K562 (cell line): ENCODE data around the gene DPPA2. TPM values are rescaled to one million over a fixed set of nuclear protein-coding genes. Genes with fewer than 3 reads are reported as not detected.

Experiments
- ATAC-seq: fragments of 200-7000 bp; cut with Tn5 transposase; 3 replicates; pipeline ENCODE4 v1.9.1; 2020; ENCODE audit warnings: moderate library complexity
- BruUV-seq: library from RNA; stranded (reverse); fragments of 400-500 nt; replicated peaks from 2 replicates; lab custom pipeline; 2021; lab: Mats Ljungman, UMichigan
- CTCF ChIA-PET: fragments of 300-600 bp; formaldehyde crosslinking; extraction: SDS; loops from one replicate; lab custom pipeline; 2021; ENCODE audit warnings: low intra/inter-chr PET ratio; lab: Yijun Ruan, JAX
- POLR2A ChIA-PET: fragments of 300-600, 350-650 bp; sonication (Branson Sonifier 250); formaldehyde crosslinking; extraction: SDS; loops from one replicate; lab custom pipeline; 2021; ENCODE audit warnings: antibody characterized with exemption, inconsistent platforms; lab: Yijun Ruan, JAX
- DNase-seq, 4 experiments: peaks; one replicate each; pipeline versions ENCODE4 v3.0.0 to v3.0.0-alpha.2; 2011 to 2018; ENCODE audit warnings: low spot score in 3 of 4, mixed read lengths in 3 of 4; ENCODE audit errors: extremely low read depth in 1 of 4
- FAIRE-seq: peaks from 2 replicates; lab custom pipeline; 2011; peaks lifted over from hg19 to GRCh38; lab: Jason Lieb, UNC
- H2AFZ ChIP-seq: 2 replicates; pipeline ENCODE4 v1.6.0; 2011; ENCODE audit warnings: low read depth, low read length, control low read depth, inconsistent platforms
- H3K27ac ChIP-seq: fragments of 200-600 bp; 3 replicates; pipeline ENCODE4 v1.8.0; 2011; ENCODE audit warnings: low read depth, mild to moderate bottlenecking, control low read depth, inconsistent platforms, low read length, moderate library complexity, mixed read lengths; ENCODE audit errors: extremely low read depth
- H3K27me3 ChIP-seq, 2 experiments: fragments of 300-600 bp in 1 of 2; 2 replicates in 1 of 2; 3 replicates in 1 of 2; pipeline versions ENCODE4 v1.6.0 to v1.8.0; 2011; ENCODE audit warnings: inconsistent platforms in 2 of 2, low read length in 2 of 2, mild to moderate bottlenecking in 1 of 2, mixed read lengths in 1 of 2, moderate library complexity in 1 of 2; ENCODE audit not compliant: control insufficient read depth in 2 of 2, insufficient read depth in 2 of 2
- H3K36me3 ChIP-seq: fragments of 300-600 bp; 3 replicates; pipeline ENCODE4 v1.8.0; 2011; ENCODE audit warnings: mild to moderate bottlenecking, low read length, inconsistent platforms; ENCODE audit not compliant: control insufficient read depth, insufficient read depth
- H3K4me1 ChIP-seq, 2 experiments: fragments of 200-600 bp in 1 of 2; replicated peaks in 1 of 2; 2 replicates in 1 of 2; 3 replicates in 1 of 2; pipeline versions ENCODE4 v1.5.1 to v1.8.0; 2011; ENCODE audit warnings: inconsistent platforms in 2 of 2, low read length in 2 of 2, mild to moderate bottlenecking in 1 of 2, mixed read lengths in 1 of 2, moderate library complexity in 1 of 2; ENCODE audit not compliant: control insufficient read depth in 2 of 2, insufficient read depth in 2 of 2
- H3K4me2 ChIP-seq: 2 replicates; pipeline ENCODE4 v1.6.1; 2011; ENCODE audit warnings: low read length, control low read depth, inconsistent platforms, mixed read lengths; ENCODE audit not compliant: insufficient read depth
- H3K4me3 ChIP-seq: fragments of 200-600 bp; sonication (generic), shearing (Covaris generic); 2 replicates; pipeline ENCODE4 v1.5.1; 2016; ENCODE audit warnings: control low read depth, inconsistent platforms
- H3K79me2 ChIP-seq: fragments of 200-600 bp; 3 replicates; pipeline ENCODE4 v1.8.0; 2011; ENCODE audit warnings: low read length, inconsistent platforms; ENCODE audit not compliant: control insufficient read depth, insufficient read depth
- H3K9ac ChIP-seq, 2 experiments: 2 replicates each; pipeline versions ENCODE4 v1.6.0 to v1.6.1; 2011; ENCODE audit warnings: low read depth in 2 of 2, low read length in 2 of 2, control low read depth in 1 of 2, inconsistent platforms in 1 of 2, mild to moderate bottlenecking in 1 of 2, mixed read lengths in 1 of 2; ENCODE audit not compliant: insufficient read depth in 1 of 2
- H3K9me1 ChIP-seq: one replicate; pipeline ENCODE4 v1.6.0; 2011; ENCODE audit warnings: inconsistent platforms, mild to moderate bottlenecking, low read length, moderate library complexity; ENCODE audit not compliant: control insufficient read depth, insufficient read depth
- H3K9me3 ChIP-seq: replicated peaks from 2 replicates; pipeline ENCODE4 v1.5.1; 2011; ENCODE audit warnings: low read depth, low read length, inconsistent platforms; ENCODE audit not compliant: control insufficient read depth, insufficient read depth
- H4K20me1 ChIP-seq: replicated peaks from 2 replicates; pipeline ENCODE4 v1.6.1; 2011; ENCODE audit warnings: low read length, inconsistent platforms, mixed read lengths; ENCODE audit not compliant: control insufficient read depth, insufficient read depth
- FOXK1 ChIP-seq: sonication (generic); formaldehyde crosslinking; IDR thresholded peaks from 2 replicates; pipeline ENCODE4 v1.8.0; 2022; ENCODE audit warnings: missing genetic modification reagents, mild to moderate bottlenecking, borderline replicate concordance
- IFI16 ChIP-seq: fragments of 250-450 bp; sonication (Bioruptor Pico); IDR thresholded peaks from 2 replicates; pipeline ENCODE4 v2.1.2; 2022; ENCODE audit warnings: mild to moderate bottlenecking, inconsistent platforms
- JUN ChIP-seq, 2 experiments: sonication (generic) in 1 of 2; formaldehyde crosslinking in 1 of 2; IDR thresholded peaks; 2 replicates each; pipeline versions ENCODE4 v1.6.1 to v1.8.0; 2012 to 2022; ENCODE audit warnings: borderline replicate concordance in 2 of 2, mild to moderate bottlenecking in 2 of 2, improper control_type of control experiment in 1 of 2, low read depth in 1 of 2, low read length in 1 of 2, missing genetic modification reagents in 1 of 2
- POLR2G ChIP-seq: fragments of 200-400 bp; formaldehyde crosslinking; IDR thresholded peaks from 2 replicates; pipeline ENCODE4 v1.6.1; 2017; ENCODE audit warnings: low read depth, mild to moderate bottlenecking, antibody characterized with exemption, low read length, moderate library complexity
- THRAP3 ChIP-seq: fragments of 450-650 bp; IDR thresholded peaks from 2 replicates; pipeline ENCODE4 v1.6.1; 2016; ENCODE audit warnings: mild to moderate bottlenecking, inconsistent platforms, borderline replicate concordance
- ZNF316 ChIP-seq: fragments of 450-650 bp; IDR thresholded peaks from 2 replicates; pipeline ENCODE4 v1.6.1; 2016
- ZNF436 ChIP-seq: fragments of 250-450, 450-650 bp; sonication (Bioruptor Pico); formaldehyde crosslinking; IDR thresholded peaks from 2 replicates; pipeline ENCODE4 v1.7.0; 2020; ENCODE audit warnings: mild to moderate bottlenecking
- WGBS: fragments of 100-300 bp; shearing (Covaris generic); methylation state at CpG from one replicate; pipeline ENCODE4 v1.1.6; 2016; ENCODE audit warnings: low coverage, mixed read lengths; ENCODE audit not compliant: insufficient coverage; ENCODE audit errors: missing lambda C conversion rate; 5-methylcytosine and 5-hydroxymethylcytosine counted together
- in situ Hi-C: fragments of 300-500 bp; cut with MboI; formaldehyde crosslinking; loops from 4 replicates; pipeline ENCODE4 v1.15.0; 2018; ENCODE audit warnings: inconsistent platforms, mixed read lengths
- intact Hi-C: fragments of 100-400 bp; cut with micrococcal nuclease; formaldehyde crosslinking; loops from 2 replicates; pipeline ENCODE4 v1.14.2; 2022
- polyA plus RNA-seq, 8 experiments: library from polyadenylated mRNA; depleted of rRNA in 4 of 8; stranded (reverse) in 5 of 8; unstranded in 3 of 8; fragments of >200 nt; fragmentation: Nextera tagmentation in 2 of 8; fragmentation: Illumina TruSeq in 1 of 8; extraction: Ambion mirVana in 2 of 8; extraction: Trizol in 1 of 8; gene quantifications; 2 replicates each; pipeline versions ENCODE4 v1.2.1 to v1.2.3, GENCODE V29; 2011 to 2014; ENCODE audit warnings: inconsistent platforms in 1 of 8, missing spikeins in 1 of 8
- total RNA-seq, 7 experiments: library from RNA; depleted of rRNA in 6 of 7; stranded (reverse); fragments of >200 nt in 6 of 7; fragmentation: Illumina TruSeq in 2 of 7; extraction: Trizol in 2 of 7; gene quantifications; 2 replicates each; pipeline versions ENCODE4 v1.2.1 to v1.2.3, GENCODE V29; 2011 to 2021; ENCODE audit warnings: low replicate concordance in 1 of 7
- TF ChIP-seq, protein P1 (sequence below), 3 experiments: IDR thresholded peaks in 2 of 3; conservative IDR thresholded peaks in 1 of 3; 2 replicates each; pipeline ENCODE4 v1.5.1; 2011 to 2012; ENCODE audit warnings: low read length in 3 of 3, mild to moderate bottlenecking in 3 of 3, control low read depth in 2 of 3, improper control_type of control experiment in 1 of 3, inconsistent platforms in 1 of 3, low read depth in 1 of 3, mixed read lengths in 1 of 3, moderate library complexity in 1 of 3; ENCODE audit not compliant: insufficient read depth in 2 of 3
- TF ChIP-seq, protein P2 (sequence below): fragments of 450-650 bp; IDR thresholded peaks from 2 replicates; pipeline ENCODE4 v1.6.1; 2016; ENCODE audit warnings: low read depth

The DPPA2 gene
- total and polyA plus RNA-seq, 9 of the 15 experiments (the other 6 are each of a cell fraction or from before 2014, with no cell fraction given): 0.04 TPM; not detected in 8

DNA sequence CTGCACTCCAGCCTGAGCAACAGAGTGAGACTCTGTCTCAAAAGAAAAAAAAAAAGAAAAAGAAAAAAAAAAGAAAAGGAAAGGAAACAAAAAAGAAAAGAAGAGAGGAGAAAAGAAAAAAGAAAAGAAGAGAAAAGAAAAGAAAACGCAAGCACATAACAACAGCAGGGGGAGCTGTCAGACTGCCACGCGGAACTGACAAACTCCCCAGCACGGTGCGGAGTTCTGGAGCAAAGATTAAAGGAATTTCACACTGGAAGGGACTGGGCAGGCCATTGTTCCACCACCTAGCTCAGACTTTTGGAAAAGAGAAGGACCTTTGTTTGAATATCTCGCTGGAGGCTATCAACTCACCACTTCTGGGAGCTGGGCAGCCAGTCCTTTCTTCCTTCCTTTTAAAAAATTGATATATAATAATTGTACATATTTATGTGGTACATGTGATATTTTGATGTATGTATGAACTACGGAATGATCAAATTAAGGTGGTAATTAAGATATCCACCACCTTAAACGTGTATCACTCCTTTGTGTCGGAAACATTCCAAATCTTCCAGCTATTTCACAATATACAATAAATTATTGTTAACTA lies 40.5 kb downstream of the DPPA2 start:
- ChIA-PET CTCF (interaction anchor here (0.7 kb wide), 1 partner anchor 216 kb away, joined by 3 read pairs; no protein-coding TSS in a partner anchor), POLR2A (interaction anchor here (0.5 kb wide), 1 partner anchor 385 kb away, joined by 3 read pairs; no protein-coding TSS in a partner anchor)
- H3K4me3 ChIP-seq: no peak overlapping the region
- ATAC-seq (peak; percentile 61), FAIRE-seq (peak; percentile 62), DNase-seq (peak; percentile 18 to 32 (median 22))
- no peaks in the 10 kb centered on the region for H3K9me3 ChIP-seq
- H3K9ac ChIP-seq: no peak overlapping the region
- no peaks in the 10 kb centered on the region for H3K9me1 ChIP-seq
- H3K27ac ChIP-seq: no peak overlapping the region
- intact Hi-C loops (loop anchor here (2.0 to 5.0 kb wide), 2 partner anchors 121 to 1037 kb away; no protein-coding TSS in a partner anchor), in situ Hi-C loops (no loop called here)
- H3K27me3 ChIP-seq: no peaks in the 10 kb centered on the region
- BruUV-seq: no TSS peak
- H3K4me1 ChIP-seq: no peaks in the 10 kb centered on the region
- H3K36me3 ChIP-seq: no peaks in the 10 kb centered on the region
- no peak overlapping the region for H2AFZ ChIP-seq
- WGBS: 1% methylated on average over 8 of the region's 9 CpGs
- H3K79me2 ChIP-seq: no peaks in the 10 kb centered on the region
- H3K4me2 ChIP-seq: no peak overlapping the region
- H4K20me1 ChIP-seq: no peaks in the 10 kb centered on the region
- no peak for TF ChIP-seq THRAP3
- TF ChIP-seq ZNF316: no peak
- TF ChIP-seq, protein P1, sequence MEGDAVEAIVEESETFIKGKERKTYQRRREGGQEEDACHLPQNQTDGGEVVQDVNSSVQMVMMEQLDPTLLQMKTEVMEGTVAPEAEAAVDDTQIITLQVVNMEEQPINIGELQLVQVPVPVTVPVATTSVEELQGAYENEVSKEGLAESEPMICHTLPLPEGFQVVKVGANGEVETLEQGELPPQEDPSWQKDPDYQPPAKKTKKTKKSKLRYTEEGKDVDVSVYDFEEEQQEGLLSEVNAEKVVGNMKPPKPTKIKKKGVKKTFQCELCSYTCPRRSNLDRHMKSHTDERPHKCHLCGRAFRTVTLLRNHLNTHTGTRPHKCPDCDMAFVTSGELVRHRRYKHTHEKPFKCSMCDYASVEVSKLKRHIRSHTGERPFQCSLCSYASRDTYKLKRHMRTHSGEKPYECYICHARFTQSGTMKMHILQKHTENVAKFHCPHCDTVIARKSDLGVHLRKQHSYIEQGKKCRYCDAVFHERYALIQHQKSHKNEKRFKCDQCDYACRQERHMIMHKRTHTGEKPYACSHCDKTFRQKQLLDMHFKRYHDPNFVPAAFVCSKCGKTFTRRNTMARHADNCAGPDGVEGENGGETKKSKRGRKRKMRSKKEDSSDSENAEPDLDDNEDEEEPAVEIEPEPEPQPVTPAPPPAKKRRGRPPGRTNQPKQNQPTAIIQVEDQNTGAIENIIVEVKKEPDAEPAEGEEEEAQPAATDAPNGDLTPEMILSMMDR (IDR thresholded peaks at IDR 0.05 in 2 of 3, conservative IDR thresholded peaks at IDR 0.05 in 1 of 3; ENCODE audit: insufficient read depth in 2 of 3, low read depth in 1 of 3, low read length in 3 of 3): peak; percentile 48 to 64 (median 51)
- no peak for TF ChIP-seq JUN (IDR thresholded peaks at IDR 0.05; ENCODE audit: borderline replicate concordance, low read depth, low read length)
- no peak for TF ChIP-seq JUN (CRISPR knock-in tag; IDR thresholded peaks at IDR 0.05; ENCODE audit: borderline replicate concordance)
- TF ChIP-seq FOXK1 (CRISPR knock-in tag): no peak
- no peak for TF ChIP-seq POLR2G
- no peak for TF ChIP-seq ZNF436 (CRISPR knock-in tag)
- TF ChIP-seq IFI16 (CRISPR knock-in tag): no peak
- TF ChIP-seq, protein P2, sequence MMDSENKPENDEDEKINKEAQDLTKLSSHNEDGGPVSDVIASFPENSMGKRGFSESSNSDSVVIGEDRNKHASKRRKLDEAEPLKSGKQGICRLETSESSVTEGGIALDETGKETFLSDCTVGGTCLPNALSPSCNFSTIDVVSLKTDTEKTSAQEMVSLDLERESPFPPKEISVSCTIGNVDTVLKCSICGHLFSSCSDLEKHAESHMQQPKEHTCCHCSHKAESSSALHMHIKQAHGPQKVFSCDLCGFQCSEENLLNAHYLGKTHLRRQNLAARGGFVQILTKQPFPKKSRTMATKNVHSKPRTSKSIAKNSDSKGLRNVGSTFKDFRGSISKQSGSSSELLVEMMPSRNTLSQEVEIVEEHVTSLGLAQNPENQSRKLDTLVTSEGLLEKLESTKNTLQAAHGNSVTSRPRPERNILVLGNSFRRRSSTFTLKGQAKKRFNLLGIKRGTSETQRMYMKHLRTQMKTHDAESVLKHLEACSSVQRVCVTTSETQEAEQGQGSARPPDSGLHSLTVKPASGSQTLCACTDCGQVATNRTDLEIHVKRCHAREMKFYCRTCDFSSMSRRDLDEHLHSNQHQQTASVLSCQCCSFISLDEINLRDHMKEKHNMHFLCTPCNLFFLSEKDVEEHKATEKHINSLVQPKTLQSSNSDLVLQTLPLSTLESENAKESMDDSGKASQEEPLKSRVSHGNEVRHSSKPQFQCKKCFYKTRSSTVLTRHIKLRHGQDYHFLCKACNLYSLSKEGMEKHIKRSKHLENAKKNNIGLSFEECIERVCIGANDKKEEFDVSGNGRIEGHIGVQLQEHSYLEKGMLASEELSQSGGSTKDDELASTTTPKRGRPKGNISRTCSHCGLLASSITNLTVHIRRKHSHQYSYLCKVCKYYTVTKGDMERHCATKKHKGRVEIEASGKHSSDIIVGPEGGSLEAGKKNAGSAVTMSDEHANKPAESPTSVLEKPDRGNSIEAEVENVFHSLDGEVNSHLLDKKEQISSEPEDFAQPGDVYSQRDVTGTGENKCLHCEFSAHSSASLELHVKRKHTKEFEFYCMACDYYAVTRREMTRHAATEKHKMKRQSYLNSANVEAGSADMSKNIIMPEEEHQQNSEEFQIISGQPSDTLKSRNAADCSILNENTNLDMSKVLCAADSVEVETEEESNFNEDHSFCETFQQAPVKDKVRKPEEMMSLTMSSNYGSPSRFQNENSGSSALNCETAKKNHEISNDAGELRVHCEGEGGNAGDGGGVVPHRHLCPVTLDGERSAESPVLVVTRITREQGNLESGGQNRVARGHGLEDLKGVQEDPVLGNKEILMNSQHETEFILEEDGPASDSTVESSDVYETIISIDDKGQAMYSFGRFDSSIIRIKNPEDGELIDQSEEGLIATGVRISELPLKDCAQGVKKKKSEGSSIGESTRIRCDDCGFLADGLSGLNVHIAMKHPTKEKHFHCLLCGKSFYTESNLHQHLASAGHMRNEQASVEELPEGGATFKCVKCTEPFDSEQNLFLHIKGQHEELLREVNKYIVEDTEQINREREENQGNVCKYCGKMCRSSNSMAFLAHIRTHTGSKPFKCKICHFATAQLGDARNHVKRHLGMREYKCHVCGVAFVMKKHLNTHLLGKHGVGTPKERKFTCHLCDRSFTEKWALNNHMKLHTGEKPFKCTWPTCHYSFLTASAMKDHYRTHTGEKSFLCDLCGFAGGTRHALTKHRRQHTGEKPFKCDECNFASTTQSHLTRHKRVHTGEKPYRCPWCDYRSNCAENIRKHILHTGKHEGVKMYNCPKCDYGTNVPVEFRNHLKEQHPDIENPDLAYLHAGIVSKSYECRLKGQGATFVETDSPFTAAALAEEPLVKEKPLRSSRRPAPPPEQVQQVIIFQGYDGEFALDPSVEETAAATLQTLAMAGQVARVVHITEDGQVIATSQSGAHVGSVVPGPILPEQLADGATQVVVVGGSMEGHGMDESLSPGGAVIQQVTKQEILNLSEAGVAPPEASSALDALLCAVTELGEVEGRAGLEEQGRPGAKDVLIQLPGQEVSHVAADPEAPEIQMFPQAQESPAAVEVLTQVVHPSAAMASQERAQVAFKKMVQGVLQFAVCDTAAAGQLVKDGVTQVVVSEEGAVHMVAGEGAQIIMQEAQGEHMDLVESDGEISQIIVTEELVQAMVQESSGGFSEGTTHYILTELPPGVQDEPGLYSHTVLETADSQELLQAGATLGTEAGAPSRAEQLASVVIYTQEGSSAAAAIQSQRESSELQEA: no peak
